HG03378 (cell line): ENCODE results near the gene TMEM86A.

ENCODE experiments used
- ATAC-seq: cut with Tn5 transposase; IDR thresholded peaks from one replicate; pipeline ENCODE4 v1.9.1; 2021; ENCODE audit warnings: mild to moderate bottlenecking, moderate library complexity; ENCODE audit not compliant: unreplicated experiment

Gene TMEM86A

DNA sequence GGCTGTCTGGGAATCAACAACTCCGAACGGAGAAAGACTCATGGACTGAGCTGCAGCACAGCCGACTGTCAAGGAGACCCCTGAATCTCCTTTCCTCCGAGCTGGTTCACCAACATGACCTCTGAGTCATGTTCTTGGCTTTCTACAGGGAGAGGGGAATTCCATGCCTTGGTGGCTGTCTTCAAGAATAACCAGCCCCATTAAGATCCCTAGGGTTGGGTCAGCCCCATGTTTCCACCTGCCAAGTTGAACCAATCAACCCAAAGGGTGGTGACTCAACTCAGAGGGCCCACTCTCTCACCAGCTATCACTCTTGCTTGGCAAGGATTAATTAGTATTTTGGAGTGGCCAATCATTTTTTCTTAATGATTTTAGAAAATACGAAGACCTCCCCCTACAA is 55.7 kb downstream of the TMEM86A start:
- ATAC-seq = no peak
